K562 (cell line): ENCODE measurements around the gene KCNK4. TPM values are rescaled to one million over a fixed set of nuclear protein-coding genes. Genes with fewer than 3 reads are reported as not detected.

Source experiments
- ARID3B ChIP-seq: fragments of 250-450 bp; sonication (Bioruptor Pico); IDR thresholded peaks from 2 replicates; pipeline ENCODE4 v1.4.0; 2020; ENCODE audit warnings: borderline replicate concordance
- BRD4 ChIP-seq: fragments of 200-600 bp; sonication (generic); IDR thresholded peaks from 2 replicates; pipeline ENCODE4 v1.6.1; 2017; ENCODE audit warnings: inconsistent platforms
- BRD9 ChIP-seq: fragments of 450-650 bp; IDR thresholded peaks from 2 replicates; pipeline ENCODE4 v1.6.1; 2018; ENCODE audit warnings: low read depth; ENCODE audit not compliant: partially characterized antibody
- CBX8 ChIP-seq: fragments of 200-600 bp; sonication (generic); IDR thresholded peaks from 2 replicates; pipeline ENCODE4 v1.6.1; 2012; ENCODE audit warnings: borderline replicate concordance, mixed run types, low read depth, mild to moderate bottlenecking, moderate library complexity, mixed read lengths, low read length, control low read depth, inconsistent platforms; ENCODE audit not compliant: poor library complexity, severe bottlenecking; ENCODE audit errors: extremely low read depth
- CHD2 ChIP-seq: IDR thresholded peaks from 2 replicates; pipeline ENCODE4 v1.6.1; 2011; ENCODE audit warnings: low read depth, low read length
- DNMT1 ChIP-seq: fragments of 450-650 bp; IDR thresholded peaks from 2 replicates; pipeline ENCODE4 v1.6.1; 2016; ENCODE audit warnings: antibody characterized with exemption, mild to moderate bottlenecking
- HDGF ChIP-seq: fragments of 450-650 bp; IDR thresholded peaks from 2 replicates; pipeline ENCODE4 v1.6.1; 2016
- KDM1A ChIP-seq, 2 experiments: fragments of 450-650 bp; IDR thresholded peaks; 2 replicates each; pipeline ENCODE4 v1.6.1; 2016; ENCODE audit warnings: mild to moderate bottlenecking in 2 of 2
- KHSRP ChIP-seq: fragments of 450-650 bp; IDR thresholded peaks from 2 replicates; pipeline ENCODE4 v1.6.1; 2017
- NFRKB ChIP-seq: fragments of 450-650 bp; IDR thresholded peaks from 2 replicates; pipeline ENCODE4 v1.6.1; 2016; ENCODE audit warnings: low read depth
- RAD51 ChIP-seq: fragments of 450-650 bp; IDR thresholded peaks from 2 replicates; pipeline ENCODE4 v1.7.1; 2016; ENCODE audit warnings: low read depth, mild to moderate bottlenecking, borderline replicate concordance
- RBM17 ChIP-seq: fragments of 200-400 bp; formaldehyde crosslinking; IDR thresholded peaks from 2 replicates; pipeline ENCODE4 v1.6.1; 2017; ENCODE audit warnings: low read depth, mild to moderate bottlenecking, low read length, borderline replicate concordance
- SNIP1 ChIP-seq: fragments of 450-650 bp; IDR thresholded peaks from 2 replicates; pipeline ENCODE4 v1.7.1; 2017; ENCODE audit warnings: low read depth, mild to moderate bottlenecking
- TEAD1 ChIP-seq, 2 experiments: fragments of 450-650 bp in 1 of 2; sonication (generic) in 1 of 2; formaldehyde crosslinking; IDR thresholded peaks; 2 replicates each; pipeline versions ENCODE4 v1.4.0 to v1.8.0; 2020 to 2022; ENCODE audit warnings: mild to moderate bottlenecking in 2 of 2, missing genetic modification reagents in 1 of 2
- ZFP91 ChIP-seq: sonication (generic); formaldehyde crosslinking; IDR thresholded peaks from 2 replicates; pipeline ENCODE4 v1.8.0; 2022; ENCODE audit warnings: mild to moderate bottlenecking, missing genetic modification reagents
- ZNF395 ChIP-seq: fragments of 200-800 bp; sonication (Bioruptor generic); IDR thresholded peaks from 2 replicates; pipeline ENCODE4 v1.6.1; 2017; ENCODE audit warnings: missing genetic modification characterization, missing compliant biosample characterization
- ZNF444 ChIP-seq: fragments of 250-450 bp; sonication (Bioruptor Pico); IDR thresholded peaks from 2 replicates; pipeline ENCODE4 v1.4.0; 2020; ENCODE audit warnings: mild to moderate bottlenecking, moderate library complexity
- ZNF740 ChIP-seq, 3 experiments: fragments of 200-800 bp in 1 of 3; sonication (Bioruptor generic) in 1 of 3; sonication (generic) in 1 of 3; formaldehyde crosslinking in 1 of 3; IDR thresholded peaks; 2 replicates each; pipeline versions ENCODE4 v1.6.1 to v1.8.0; 2016 to 2022; ENCODE audit warnings: mild to moderate bottlenecking in 2 of 3, missing compliant biosample characterization in 2 of 3, missing genetic modification characterization in 2 of 3, missing genetic modification reagents in 1 of 3
- polyA plus RNA-seq, 8 experiments: library from polyadenylated mRNA; depleted of rRNA in 4 of 8; stranded (reverse) in 5 of 8; unstranded in 3 of 8; fragments of >200 nt; fragmentation: Nextera tagmentation in 2 of 8; fragmentation: Illumina TruSeq in 1 of 8; extraction: Ambion mirVana in 2 of 8; extraction: Trizol in 1 of 8; gene quantifications; 2 replicates each; pipeline versions ENCODE4 v1.2.1 to v1.2.3, GENCODE V29; 2011 to 2014; ENCODE audit warnings: inconsistent platforms in 1 of 8, missing spikeins in 1 of 8
- total RNA-seq, 7 experiments: library from RNA; depleted of rRNA in 6 of 7; stranded (reverse); fragments of >200 nt in 6 of 7; fragmentation: Illumina TruSeq in 2 of 7; extraction: Trizol in 2 of 7; gene quantifications; 2 replicates each; pipeline versions ENCODE4 v1.2.1 to v1.2.3, GENCODE V29; 2011 to 2021; ENCODE audit warnings: low replicate concordance in 1 of 7

The KCNK4 gene
- total and polyA plus RNA-seq, 9 of the 15 experiments (the other 6 are each of a cell fraction or from before 2014, with no cell fraction given) = not detected

GRCh38 chr11:64268893-64269539, 22.1 kb upstream of the KCNK4 start (continued):
- TF ChIP-seq RAD51 = 0 out of 2 replicates have a peak, but pooled peaks have one; percentile 6
- no peak for TF ChIP-seq ARID3B (CRISPR knock-in tag)
- TF ChIP-seq HDGF = no peak
- TF ChIP-seq KDM1A (IDR thresholded peaks at IDR 0.05) = peak; percentile 29 to 57; a peak in 1 of 4 replicates
- no peak for TF ChIP-seq DNMT1
- no peak for TF ChIP-seq SNIP1
- no peak for TF ChIP-seq CBX8
- TF ChIP-seq NFRKB = peak; percentile 27; the same call in 1 of the 2 replicates
- no peak for TF ChIP-seq RBM17
- peak; percentile 31; the same call in 1 of the 2 replicates for TF ChIP-seq ZNF740 (CRISPR knock-in tag; IDR thresholded peaks at IDR 0.05)
- peak in 1 of 2 experiments; percentile 68; a peak in 1 of 4 replicates for TF ChIP-seq ZNF740 (tag; IDR thresholded peaks at IDR 0.05)
- no peak for TF ChIP-seq KHSRP
- TF ChIP-seq CHD2 = no peak
- TF ChIP-seq TEAD1 (CRISPR knock-in tag; IDR thresholded peaks at IDR 0.05) = peak in 1 of 2 experiments; percentile 88; a peak in 2 of 4 replicates
- peak; percentile 30; the same call in 1 of the 2 replicates for TF ChIP-seq BRD4
- no peak for TF ChIP-seq ZFP91 (CRISPR knock-in tag)
- peak; percentile 19 for TF ChIP-seq BRD9
- peak; percentile 87; the same call in 1 of the 2 replicates for TF ChIP-seq ZNF395 (CRISPR knock-in tag)
- TF ChIP-seq ZNF444 (CRISPR knock-in tag) = no peak
